SK-N-SH (cell line): ENCODE results near the gene OR6X1. TPM values are rescaled to one million over a fixed set of nuclear protein-coding genes. Genes with fewer than 3 reads are reported as not detected.

Source experiments
- CTCF ChIA-PET: fragments of 300-600, 350-600 bp; formaldehyde crosslinking; extraction: SDS; loops from one replicate; lab custom pipeline; 2021; lab: Yijun Ruan, JAX
- POLR2A ChIA-PET: fragments of 350-600 bp; sonication (Branson Sonifier 250); formaldehyde crosslinking; extraction: SDS; loops from one replicate; lab custom pipeline; 2020; ENCODE audit warnings: antibody characterized with exemption, inconsistent platforms; lab: Yijun Ruan, JAX
- DNase-seq: peaks from one replicate; pipeline ENCODE4 v3.0.0; 2012
- H2AFZ ChIP-seq: fragments of 200-600 bp; sonication (generic); 2 replicates; pipeline ENCODE4 v1.8.1; 2016; ENCODE audit warnings: antibody characterized with exemption, mild to moderate bottlenecking, low read depth
- H3F3A ChIP-seq: fragments of 200-600 bp; sonication (generic); replicated peaks from 2 replicates; pipeline ENCODE3; 2016; ENCODE audit warnings: antibody characterized with exemption, mild to moderate bottlenecking; ENCODE audit not compliant: insufficient read depth
- H3K27ac ChIP-seq, 2 experiments: fragments of 200-500 bp in 1 of 2; fragments of 200-600 bp in 1 of 2; sonication (Bioruptor generic) in 1 of 2; sonication (generic), shearing (Covaris generic) in 1 of 2; 2 replicates each; pipeline versions ENCODE4 v1.5.1 to v1.6.1; 2014 to 2016; ENCODE audit warnings: low read depth in 2 of 2, inconsistent platforms in 1 of 2, low read length in 1 of 2, mild to moderate bottlenecking in 1 of 2, mixed read lengths in 1 of 2
- H3K27me3 ChIP-seq: fragments of 200-600 bp; sonication (generic), shearing (Covaris generic); 2 replicates; pipeline ENCODE4 v1.6.1; 2016; ENCODE audit warnings: mixed run types; ENCODE audit not compliant: insufficient read depth
- H3K36me3 ChIP-seq, 2 experiments: fragments of 200-500 bp in 1 of 2; fragments of 200-600 bp in 1 of 2; sonication (Bioruptor generic) in 1 of 2; sonication (generic) in 1 of 2; replicated peaks in 1 of 2; 2 replicates each; pipeline versions ENCODE3 to v1.5.1; 2014 to 2016; ENCODE audit warnings: low read length in 1 of 2, mild to moderate bottlenecking in 1 of 2; ENCODE audit not compliant: insufficient read depth in 2 of 2, control insufficient read depth in 1 of 2
- H3K4me1 ChIP-seq, 2 experiments: fragments of 200-500 bp in 1 of 2; fragments of 200-600 bp in 1 of 2; sonication (Bioruptor generic) in 1 of 2; sonication (generic), shearing (Covaris generic) in 1 of 2; 2 replicates each; pipeline versions ENCODE4 v1.5.1 to v1.6.1; 2014 to 2016; ENCODE audit warnings: low read depth in 1 of 2, low read length in 1 of 2, mixed run types in 1 of 2; ENCODE audit not compliant: insufficient read depth in 2 of 2, control insufficient read depth in 1 of 2
- H3K4me2 ChIP-seq: fragments of 200-600 bp; sonication (generic), shearing (Covaris generic); 2 replicates; pipeline ENCODE4 v1.6.1; 2017; ENCODE audit warnings: mixed run types
- H3K4me3 ChIP-seq, 2 experiments: fragments of 200-500 bp in 1 of 2; fragments of 200-600 bp in 1 of 2; sonication (Bioruptor generic) in 1 of 2; sonication (generic), shearing (Covaris generic) in 1 of 2; 2 replicates each; pipeline versions ENCODE4 v1.5.1 to v1.8.1; 2014 to 2016; ENCODE audit warnings: low read depth in 2 of 2, inconsistent platforms in 1 of 2, low read length in 1 of 2, mild to moderate bottlenecking in 1 of 2, mixed read lengths in 1 of 2, moderate library complexity in 1 of 2
- H3K79me2 ChIP-seq: fragments of 200-600 bp; sonication (generic); 2 replicates; pipeline ENCODE4 v1.8.1; 2017; ENCODE audit warnings: mild to moderate bottlenecking; ENCODE audit not compliant: insufficient read depth
- H3K9ac ChIP-seq: fragments of 200-600 bp; sonication (generic); 2 replicates; pipeline ENCODE4 v1.6.1; 2017; ENCODE audit warnings: mixed run types
- H3K9me2 ChIP-seq: fragments of 200-600 bp; sonication (generic); 2 replicates; pipeline ENCODE4 v1.6.1; 2017; ENCODE audit warnings: mixed run types
- H3K9me3 ChIP-seq: fragments of 200-600 bp; sonication (generic); 2 replicates; pipeline ENCODE4 v1.6.1; 2017; ENCODE audit warnings: mixed run types, mild to moderate bottlenecking, moderate library complexity
- H4K20me1 ChIP-seq: fragments of 200-600 bp; sonication (generic); 2 replicates; pipeline ENCODE4 v1.6.1; 2017; ENCODE audit warnings: mild to moderate bottlenecking, mixed run types; ENCODE audit not compliant: insufficient read depth
- EP300 ChIP-seq, 2 experiments: IDR thresholded peaks; 2 replicates each; pipeline versions ENCODE4 v1.4.0 to v1.6.1; 2012; ENCODE audit warnings: borderline replicate concordance in 1 of 2, low read depth in 1 of 2, low read length in 1 of 2
- JUND ChIP-seq: IDR thresholded peaks from 2 replicates; pipeline ENCODE4 v1.4.0; 2012
- MXI1 ChIP-seq: IDR thresholded peaks from 2 replicates; pipeline ENCODE4 v1.6.1; 2012; ENCODE audit warnings: mild to moderate bottlenecking, low read depth, low read length, improper control_type of control experiment
- POLR2AphosphoS5 ChIP-seq: IDR thresholded peaks from 2 replicates; pipeline ENCODE4 v1.6.1; 2012; ENCODE audit warnings: low read depth, low read length
- RCOR1 ChIP-seq: fragments of 150-350 bp; IDR thresholded peaks from 2 replicates; pipeline ENCODE4 v1.6.1; 2017; ENCODE audit warnings: antibody characterized with exemption, low read length
- RFX5 ChIP-seq: IDR thresholded peaks from 2 replicates; pipeline ENCODE4 v1.6.1; 2012; ENCODE audit warnings: mild to moderate bottlenecking, improper control_type of control experiment, low read length
- RXRA ChIP-seq: IDR thresholded peaks from 2 replicates; pipeline ENCODE4 v1.4.0; 2012; ENCODE audit warnings: low read depth, mild to moderate bottlenecking, borderline replicate concordance
- YY1 ChIP-seq: IDR thresholded peaks from 2 replicates; pipeline ENCODE4 v1.4.0; 2012; ENCODE audit warnings: low read depth, mild to moderate bottlenecking
- WGBS: methylation state at CpG from one replicate; pipeline ENCODE4 v1.1.6; 2017; ENCODE audit warnings: low lambda C conversion rate; 5-methylcytosine and 5-hydroxymethylcytosine counted together
- polyA plus RNA-seq, 3 experiments: library from polyadenylated mRNA; depleted of rRNA; stranded (reverse); fragments of >200 nt; gene quantifications; 2 replicates each; pipeline ENCODE4 v1.2.3, GENCODE V29; 2012
- TF ChIP-seq, protein P1 (sequence below): IDR thresholded peaks from 2 replicates; pipeline ENCODE4 v1.4.0; 2012; ENCODE audit warnings: low read depth, borderline replicate concordance
- TF ChIP-seq, protein P2 (sequence below): IDR thresholded peaks from 2 replicates; pipeline ENCODE4 v1.6.1; 2012; ENCODE audit warnings: mild to moderate bottlenecking, low read depth, low read length, moderate library complexity

The OR6X1 gene
- polyA plus RNA-seq, 1 of the 3 experiments (the other 2 are of a cell fraction), result not detected

DNA sequence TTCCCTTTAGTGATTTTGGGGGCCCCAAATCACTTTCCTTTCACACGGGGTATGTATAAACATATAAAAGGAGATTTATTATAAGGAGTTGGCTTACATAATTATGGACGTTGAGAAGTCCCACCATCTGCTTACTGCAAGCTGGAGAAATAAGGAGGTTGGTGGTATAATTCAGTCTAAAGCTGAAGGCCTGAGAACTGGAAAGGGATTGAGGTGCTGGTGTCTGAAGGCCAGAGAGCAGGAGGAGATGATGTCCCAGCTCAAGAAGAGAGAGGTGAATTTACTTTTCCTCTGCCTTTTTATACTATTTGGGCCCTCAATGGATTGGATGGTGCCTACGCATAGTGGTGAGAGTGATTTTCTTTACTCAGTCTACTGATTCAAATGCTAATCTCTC lies 11.6 kb downstream of the OR6X1 start:
- Histone ChIP-seq H4K20me1 (no peaks in the 10 kb centered on the region), H2AFZ (peak overlapping the region; percentile 100), H3K79me2 (peaks cover 35% of the 10 kb centered on the region), H3K4me1 (peaks cover 6 to 14% of the 10 kb centered on the region in 2 experiments; a peak in 3 of 4 replicates), H3K36me3 (peaks cover 11 to 16% of the 10 kb centered on the region in 2 experiments), H3K4me3 (no peak overlapping the region; a peak in 1 of 4 replicates), H3F3A (no peaks in the 10 kb centered on the region), H3K9me3 (no peaks in the 10 kb centered on the region), H3K27me3 (no peaks in the 10 kb centered on the region), H3K27ac (no peak overlapping the region), H3K9ac (no peak overlapping the region), H3K9me2 (no peaks in the 10 kb centered on the region), H3K4me2 (peak overlapping the region; percentile 95)
- POLR2A ChIA-PET, result no interaction called here
- CTCF ChIA-PET, result no interaction called here
- no peak for TF ChIP-seq JUND
- no peak for DNase-seq
- 72% methylated on average over 3 of the region's 3 CpGs for WGBS

DNA sequence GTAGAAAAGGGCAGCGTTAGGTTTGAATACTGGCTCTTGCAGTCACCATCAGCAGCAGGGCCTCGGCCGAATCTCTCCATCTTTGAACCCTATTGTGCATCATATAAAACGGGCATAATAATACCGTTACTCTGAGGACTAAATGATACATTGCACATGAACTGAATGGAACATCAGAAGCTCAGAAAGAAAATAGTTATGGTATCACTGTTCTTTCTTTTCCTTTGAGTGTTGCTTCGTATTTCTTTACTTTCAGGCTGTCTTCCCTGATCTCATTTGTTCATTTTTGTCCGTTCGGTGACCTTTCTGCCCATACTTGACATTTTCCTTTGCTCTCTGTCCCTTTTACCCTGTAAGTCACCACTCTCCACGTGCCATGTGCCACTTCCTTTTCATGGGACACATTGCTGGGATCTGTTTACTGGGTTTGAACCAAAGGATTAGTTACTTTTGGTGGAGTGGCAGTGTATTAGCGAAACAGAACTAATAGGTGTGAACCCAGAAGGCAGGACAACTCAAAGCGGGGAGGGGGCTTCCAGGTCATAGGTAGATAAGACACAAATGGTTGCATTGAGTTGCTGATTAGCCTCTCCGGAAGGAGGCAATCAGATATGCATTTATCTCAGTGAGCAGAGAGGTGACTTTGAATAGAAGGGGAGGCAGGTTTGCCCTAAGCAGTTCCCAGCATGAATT lies 12.1 kb downstream of the OR6X1 start:
- H3K4me1 ChIP-seq, result peaks cover 6 to 14% of the 10 kb centered on the region in 2 experiments; a peak in 3 of 4 replicates
- H3K4me3 ChIP-seq, result peak overlapping the region; percentile 83 to 91
- no peaks in the 10 kb centered on the region for H3F3A ChIP-seq
- POLR2A ChIA-PET, result interaction anchor here (0.9 to 1.3 kb wide), 2 partner anchors 13 to 37 kb away, joined by 3 read pairs; no protein-coding TSS in a partner anchor
- peaks cover 40% of the 10 kb centered on the region for H3K79me2 ChIP-seq
- no peaks in the 10 kb centered on the region for H4K20me1 ChIP-seq
- DNase-seq, result peak; percentile 21
- WGBS, result 46% methylated on average over 12 of the region's 12 CpGs
- H3K36me3 ChIP-seq, result peaks cover 11 to 22% of the 10 kb centered on the region in 2 experiments
- H3K9me3 ChIP-seq, result no peaks in the 10 kb centered on the region
- CTCF ChIA-PET, result interaction anchor here (0.6 to 2.0 kb wide), 2 partner anchors 19 to 31 kb away, joined by 3 to 8 read pairs; no protein-coding TSS in a partner anchor
- peak overlapping the region in 1 of 2 experiments; percentile 78; a peak in 2 of 4 replicates for H3K27ac ChIP-seq
- H3K27me3 ChIP-seq, result no peaks in the 10 kb centered on the region
- TF ChIP-seq RXRA (no peak), MXI1 (0 out of 2 replicates have a peak, but pooled peaks have one; percentile 15)
- H2AFZ ChIP-seq, result peak overlapping the region; percentile 100
- peak overlapping the region; percentile 95 for H3K4me2 ChIP-seq
- H3K9ac ChIP-seq, result peak overlapping the region; percentile 92
- H3K9me2 ChIP-seq, result no peaks in the 10 kb centered on the region

DNA sequence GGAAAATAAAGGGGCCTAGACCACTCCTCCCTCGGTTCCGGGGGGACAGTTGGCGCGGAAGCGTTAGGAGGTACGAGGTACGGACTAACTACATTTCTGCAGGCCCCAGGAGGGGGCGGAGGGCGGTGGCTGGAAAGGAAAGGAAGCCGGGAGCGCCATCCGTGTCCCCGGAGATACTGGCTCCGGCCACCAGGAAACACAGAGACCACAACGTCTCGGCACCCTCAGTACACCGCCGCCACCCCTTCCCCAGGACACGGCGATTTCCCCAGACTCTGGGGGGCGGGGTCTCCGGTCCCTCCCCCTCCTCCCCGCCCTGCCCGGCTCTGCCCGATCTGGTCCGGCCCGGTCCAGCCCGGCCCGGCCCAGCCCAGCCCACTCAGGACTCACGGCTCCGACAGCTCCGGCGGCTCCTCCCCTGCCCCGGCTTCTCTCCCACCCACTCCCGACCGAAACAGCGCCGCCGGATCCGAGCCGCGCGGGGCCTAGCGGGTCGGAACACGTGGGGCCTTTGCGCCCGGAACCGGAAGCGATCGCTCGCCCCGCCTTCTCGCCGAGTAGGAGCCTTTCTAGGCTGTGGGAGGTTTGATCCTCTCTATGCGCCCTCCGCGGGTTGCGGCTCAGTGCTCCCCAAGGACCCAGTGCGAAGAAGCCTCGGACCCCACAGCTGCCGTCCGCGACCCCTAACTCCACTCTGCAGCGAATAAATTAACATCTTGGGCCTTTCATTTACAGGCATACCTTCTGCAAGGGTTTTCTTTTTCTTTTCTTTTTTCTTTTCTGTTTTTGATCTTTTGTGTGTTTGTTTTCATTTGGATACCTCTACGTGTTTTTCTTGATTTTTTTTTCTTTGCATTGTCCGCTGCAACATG lies 12.9 kb downstream of the OR6X1 start, which contains the start of gene ZNF202:
Gene ZNF202, minus strand, starts transcription at position 502 of the 872 bp plus-strand sequence. CDS start 10,772 bp downstream, outside the sequence.
- peak within 1 kb of the TSS; percentile 95 for H3K4me2 ChIP-seq
- no peaks in the 10 kb centered on the region for H3K27me3 ChIP-seq
- H2AFZ ChIP-seq, result peak within 1 kb of the TSS; percentile 100
- H3K36me3 ChIP-seq, result peaks cover 17 to 29% of the 10 kb centered on the region in 2 experiments
- no peaks in the 10 kb centered on the region for H3K9me2 ChIP-seq
- H3K4me1 ChIP-seq, result peaks cover 6 to 14% of the 10 kb centered on the region in 2 experiments; a peak in 3 of 4 replicates
- peak within 1 kb of the TSS; percentile 83 to 91 for H3K4me3 ChIP-seq
- peaks cover 48% of the 10 kb centered on the region for H3K79me2 ChIP-seq
- no peaks in the 10 kb centered on the region for H4K20me1 ChIP-seq
- H3K9ac ChIP-seq, result peak within 1 kb of the TSS; percentile 92
- ChIA-PET POLR2A (interaction anchor here (0.9 to 1.3 kb wide), 3 partner anchors 12 to 89 kb away, joined by 3 to 4 read pairs (median 3); no protein-coding TSS in a partner anchor), CTCF (interaction anchor here (0.6 to 2.0 kb wide), 4 partner anchors 9 to 929 kb away, joined by 3 to 8 read pairs (median 3); no protein-coding TSS in a partner anchor)
- no peaks in the 10 kb centered on the region for H3F3A ChIP-seq
- DNase-seq, result peak; percentile 92
- H3K9me3 ChIP-seq, result no peaks in the 10 kb centered on the region
- under 1% methylated on average over 35 of the region's 67 CpGs for WGBS
- H3K27ac ChIP-seq, result peak within 1 kb of the TSS; percentile 67 to 86; a peak in 3 of 4 replicates
- TF ChIP-seq MXI1, result peak; percentile 95
- TF ChIP-seq RCOR1, result 0 out of 2 replicates have a peak, but pooled peaks have one; percentile 6
- TF ChIP-seq EP300 (IDR thresholded peaks at IDR 0.05; ENCODE audit: borderline replicate concordance in 1 of 2, low read depth in 1 of 2, low read length in 1 of 2), result peak; percentile 4 to 17; a peak in 1 of 4 replicates
- peak; percentile 42; the same call in 1 of the 2 replicates for TF ChIP-seq YY1
- no peak for TF ChIP-seq RFX5
- peak; percentile 70 for TF ChIP-seq POLR2AphosphoS5
- TF ChIP-seq, protein P1, sequence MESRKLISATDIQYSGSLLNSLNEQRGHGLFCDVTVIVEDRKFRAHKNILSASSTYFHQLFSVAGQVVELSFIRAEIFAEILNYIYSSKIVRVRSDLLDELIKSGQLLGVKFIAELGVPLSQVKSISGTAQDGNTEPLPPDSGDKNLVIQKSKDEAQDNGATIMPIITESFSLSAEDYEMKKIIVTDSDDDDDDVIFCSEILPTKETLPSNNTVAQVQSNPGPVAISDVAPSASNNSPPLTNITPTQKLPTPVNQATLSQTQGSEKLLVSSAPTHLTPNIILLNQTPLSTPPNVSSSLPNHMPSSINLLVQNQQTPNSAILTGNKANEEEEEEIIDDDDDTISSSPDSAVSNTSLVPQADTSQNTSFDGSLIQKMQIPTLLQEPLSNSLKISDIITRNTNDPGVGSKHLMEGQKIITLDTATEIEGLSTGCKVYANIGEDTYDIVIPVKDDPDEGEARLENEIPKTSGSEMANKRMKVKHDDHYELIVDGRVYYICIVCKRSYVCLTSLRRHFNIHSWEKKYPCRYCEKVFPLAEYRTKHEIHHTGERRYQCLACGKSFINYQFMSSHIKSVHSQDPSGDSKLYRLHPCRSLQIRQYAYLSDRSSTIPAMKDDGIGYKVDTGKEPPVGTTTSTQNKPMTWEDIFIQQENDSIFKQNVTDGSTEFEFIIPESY, result peak; percentile 64; the same call in 1 of the 2 replicates
- TF ChIP-seq, protein P2, sequence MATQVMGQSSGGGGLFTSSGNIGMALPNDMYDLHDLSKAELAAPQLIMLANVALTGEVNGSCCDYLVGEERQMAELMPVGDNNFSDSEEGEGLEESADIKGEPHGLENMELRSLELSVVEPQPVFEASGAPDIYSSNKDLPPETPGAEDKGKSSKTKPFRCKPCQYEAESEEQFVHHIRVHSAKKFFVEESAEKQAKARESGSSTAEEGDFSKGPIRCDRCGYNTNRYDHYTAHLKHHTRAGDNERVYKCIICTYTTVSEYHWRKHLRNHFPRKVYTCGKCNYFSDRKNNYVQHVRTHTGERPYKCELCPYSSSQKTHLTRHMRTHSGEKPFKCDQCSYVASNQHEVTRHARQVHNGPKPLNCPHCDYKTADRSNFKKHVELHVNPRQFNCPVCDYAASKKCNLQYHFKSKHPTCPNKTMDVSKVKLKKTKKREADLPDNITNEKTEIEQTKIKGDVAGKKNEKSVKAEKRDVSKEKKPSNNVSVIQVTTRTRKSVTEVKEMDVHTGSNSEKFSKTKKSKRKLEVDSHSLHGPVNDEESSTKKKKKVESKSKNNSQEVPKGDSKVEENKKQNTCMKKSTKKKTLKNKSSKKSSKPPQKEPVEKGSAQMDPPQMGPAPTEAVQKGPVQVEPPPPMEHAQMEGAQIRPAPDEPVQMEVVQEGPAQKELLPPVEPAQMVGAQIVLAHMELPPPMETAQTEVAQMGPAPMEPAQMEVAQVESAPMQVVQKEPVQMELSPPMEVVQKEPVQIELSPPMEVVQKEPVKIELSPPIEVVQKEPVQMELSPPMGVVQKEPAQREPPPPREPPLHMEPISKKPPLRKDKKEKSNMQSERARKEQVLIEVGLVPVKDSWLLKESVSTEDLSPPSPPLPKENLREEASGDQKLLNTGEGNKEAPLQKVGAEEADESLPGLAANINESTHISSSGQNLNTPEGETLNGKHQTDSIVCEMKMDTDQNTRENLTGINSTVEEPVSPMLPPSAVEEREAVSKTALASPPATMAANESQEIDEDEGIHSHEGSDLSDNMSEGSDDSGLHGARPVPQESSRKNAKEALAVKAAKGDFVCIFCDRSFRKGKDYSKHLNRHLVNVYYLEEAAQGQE, result peak; percentile 39; the same call in 1 of the 2 replicates
